Tibial artery (tissue), 4 donors: ENCODE results near the gene ZNHIT3.
"Not testable (repeated sequence)": the region's sequence is repeated elsewhere in the genome, so short reads cannot be mapped to it uniquely, and the experiment has no call there.

Experiments
- DNase-seq, 2 donors: peaks; one replicate each; pipeline ENCODE4 v3.0.0-alpha.2; 2019
- H3K27ac ChIP-seq, 2 donors: fragments of 200-600 bp; sonication (generic) in 1 of 2; 1 replicate in 1 of 2; 2 replicates in 1 of 2; pipeline ENCODE4 v1.5.1; 2018 to 2019; ENCODE audit warnings: mild to moderate bottlenecking in 1 of 2
- H3K27me3 ChIP-seq, 2 donors: fragments of 200-600 bp; sonication (generic) in 1 of 2; one replicate each; pipeline versions ENCODE4 v1.5.1 to v1.6.0; 2016 to 2019
- H3K36me3 ChIP-seq, 3 donors: fragments of 200-600 bp; sonication (generic) in 2 of 3; one replicate each; pipeline ENCODE4 v1.5.1; 2016 to 2019; ENCODE audit warnings: mild to moderate bottlenecking in 2 of 3
- H3K4me1 ChIP-seq, 4 donors: fragments of 200-600 bp; sonication (generic) in 2 of 4; 1 replicate in 3 of 4; 2 replicates in 1 of 4; pipeline ENCODE4 v1.5.1; 2016 to 2019
- H3K4me3 ChIP-seq, 2 donors: fragments of 200-600 bp; sonication (generic) in 1 of 2; 1 replicate in 1 of 2; 2 replicates in 1 of 2; pipeline ENCODE4 v1.5.1; 2018 to 2019; ENCODE audit warnings: mild to moderate bottlenecking in 2 of 2
- H3K9me3 ChIP-seq, 3 donors: fragments of 200-600 bp; sonication (generic) in 1 of 3; one replicate each; pipeline ENCODE4 v1.5.1; 2016 to 2019
- intact Hi-C: fragments of 100-400 bp; cut with DNase I; formaldehyde crosslinking; loops from one replicate; pipeline ENCODE4 v1.15.0; 2023; ENCODE audit warnings: low total_unique reads
- TF ChIP-seq, protein P1 (sequence below), 2 experiments: fragments of 200-600 bp in 1 of 2; fragments of 450-650 bp in 1 of 2; IDR thresholded peaks; one replicate each; pipeline ENCODE4 v1.5.1; 2017 to 2019; ENCODE audit warnings: antibody characterized with exemption in 2 of 2, mild to moderate bottlenecking in 1 of 2, moderate library complexity in 1 of 2

Gene ZNHIT3

DNA sequence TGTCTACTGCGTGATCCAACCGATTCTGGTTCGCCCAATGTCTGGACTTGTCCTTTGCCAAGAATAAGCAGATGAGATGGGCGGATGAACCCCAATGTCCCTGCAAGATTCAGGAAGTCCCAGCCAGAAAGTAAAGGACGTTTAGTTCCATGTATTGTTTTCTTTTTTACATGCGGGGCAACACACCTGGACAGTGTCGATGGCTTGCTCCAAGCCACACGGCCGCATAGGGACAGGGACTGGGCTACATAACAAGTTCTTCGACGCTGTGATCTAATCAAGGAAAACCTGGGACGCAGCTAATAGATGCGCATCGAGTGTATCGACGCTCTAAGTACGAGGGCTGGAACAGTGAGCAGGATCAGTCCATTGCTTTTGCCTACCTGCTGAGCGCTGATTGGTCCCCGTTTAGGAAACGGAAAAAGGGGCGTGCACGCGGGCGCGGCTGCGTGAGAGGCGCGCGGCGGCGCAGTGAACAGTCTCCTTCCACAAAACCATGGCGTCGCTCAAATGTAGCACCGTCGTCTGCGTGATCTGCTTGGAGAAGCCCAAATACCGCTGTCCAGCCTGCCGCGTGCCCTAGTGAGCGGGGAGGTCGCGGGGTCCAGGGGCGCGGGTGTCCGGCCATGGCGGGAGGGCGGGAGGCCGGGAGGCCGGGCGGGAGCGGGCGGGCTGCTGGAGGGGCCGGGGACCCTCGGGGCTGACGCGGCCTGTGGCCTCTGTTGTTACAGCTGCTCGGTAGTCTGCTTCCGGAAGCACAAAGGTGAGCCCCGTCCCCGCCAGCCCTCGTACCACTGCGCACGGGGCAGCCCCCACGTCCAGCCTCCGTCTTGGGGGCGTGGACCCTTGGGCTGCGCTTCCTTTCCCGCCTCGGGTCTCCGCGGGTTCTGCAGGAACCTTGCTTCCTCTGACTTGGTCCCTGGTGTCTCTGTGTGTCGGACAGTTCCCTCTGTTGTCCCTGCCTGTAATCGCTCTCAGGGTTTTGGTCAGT lies at the start of gene ZNHIT3:
Gene ZNHIT3 (plus strand): TSS at position 478 of the 991 bp plus-strand sequence. CDS start 19 bp downstream, at position 497.
- TF ChIP-seq, protein P1, sequence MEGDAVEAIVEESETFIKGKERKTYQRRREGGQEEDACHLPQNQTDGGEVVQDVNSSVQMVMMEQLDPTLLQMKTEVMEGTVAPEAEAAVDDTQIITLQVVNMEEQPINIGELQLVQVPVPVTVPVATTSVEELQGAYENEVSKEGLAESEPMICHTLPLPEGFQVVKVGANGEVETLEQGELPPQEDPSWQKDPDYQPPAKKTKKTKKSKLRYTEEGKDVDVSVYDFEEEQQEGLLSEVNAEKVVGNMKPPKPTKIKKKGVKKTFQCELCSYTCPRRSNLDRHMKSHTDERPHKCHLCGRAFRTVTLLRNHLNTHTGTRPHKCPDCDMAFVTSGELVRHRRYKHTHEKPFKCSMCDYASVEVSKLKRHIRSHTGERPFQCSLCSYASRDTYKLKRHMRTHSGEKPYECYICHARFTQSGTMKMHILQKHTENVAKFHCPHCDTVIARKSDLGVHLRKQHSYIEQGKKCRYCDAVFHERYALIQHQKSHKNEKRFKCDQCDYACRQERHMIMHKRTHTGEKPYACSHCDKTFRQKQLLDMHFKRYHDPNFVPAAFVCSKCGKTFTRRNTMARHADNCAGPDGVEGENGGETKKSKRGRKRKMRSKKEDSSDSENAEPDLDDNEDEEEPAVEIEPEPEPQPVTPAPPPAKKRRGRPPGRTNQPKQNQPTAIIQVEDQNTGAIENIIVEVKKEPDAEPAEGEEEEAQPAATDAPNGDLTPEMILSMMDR (IDR thresholded peaks at IDR 0.05) = no peak
- H3K9me3 ChIP-seq = no peaks in the 10 kb centered on the region
- peak within 1 kb of the TSS; percentile 70 to 94 for H3K4me3 ChIP-seq
- peak; percentile 94 to 96 for DNase-seq
- H3K27ac ChIP-seq = peak within 1 kb of the TSS; percentile 79 to 95
- peaks cover 0 to 47% (median 30%) of the 10 kb centered on the region in 4 donors for H3K4me1 ChIP-seq
- peaks cover 0 to 4% (median 0%) of the 10 kb centered on the region in 3 donors for H3K36me3 ChIP-seq
- intact Hi-C loops = loop anchor here (10.0 kb wide), 1 partner anchor 48 kb away; the partner anchor contains the start of genes MYO19 and PIGW
- H3K27me3 ChIP-seq = peaks cover 0 to 10% of the 10 kb centered on the region in 2 donors

DNA sequence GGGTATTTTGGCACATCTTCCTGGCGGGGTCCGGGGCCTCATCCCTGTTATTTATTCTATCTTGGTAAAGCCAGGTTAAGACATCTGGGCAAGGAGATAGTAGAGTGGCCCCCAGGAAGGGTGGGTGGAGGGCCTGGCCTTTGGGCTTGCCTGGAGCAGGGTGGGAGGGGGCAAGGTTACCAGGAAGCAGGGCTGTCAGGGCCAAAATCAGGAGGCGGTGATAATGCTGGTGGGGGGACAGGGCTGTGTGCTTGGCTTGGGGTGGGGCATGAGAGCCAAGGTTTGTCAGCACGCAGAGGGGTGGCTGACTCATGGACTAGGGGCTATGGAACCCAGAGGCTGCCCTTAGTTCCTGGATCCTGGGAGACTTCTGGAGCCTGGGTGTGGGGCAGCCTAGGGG lies 44.7 kb upstream of the ZNHIT3 start:
- H3K36me3 ChIP-seq, H3K9me3 ChIP-seq, intact Hi-C loops, H3K27ac ChIP-seq, H3K4me3 ChIP-seq, H3K27me3 ChIP-seq, DNase-seq, H3K4me1 ChIP-seq: not testable (repeated sequence)

DNA sequence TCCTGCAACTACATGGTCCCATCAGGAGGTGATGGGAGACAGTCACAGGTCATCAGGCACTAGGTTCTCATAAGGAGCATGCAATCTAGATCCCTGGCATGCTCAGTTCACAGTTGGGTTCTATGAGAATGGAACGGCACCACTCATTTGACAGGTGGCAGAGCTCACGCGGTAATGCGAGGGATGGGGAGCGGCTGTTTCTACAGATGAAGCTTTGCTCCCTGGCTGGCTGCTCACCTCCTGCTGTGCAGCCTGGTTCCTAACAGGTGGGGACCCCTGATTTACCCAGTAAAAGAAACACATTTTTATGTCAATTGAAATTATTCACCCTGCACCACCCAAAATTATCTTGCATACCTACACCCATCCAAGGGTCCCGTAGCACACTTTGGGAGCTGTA lies 42.7 kb upstream of the ZNHIT3 start:
- TF ChIP-seq, protein P1 (IDR thresholded peaks at IDR 0.05) = no peak
- Histone ChIP-seq H3K36me3 (no peaks in the 10 kb centered on the region), H3K27ac (no peak overlapping the region), H3K4me3 (no peak overlapping the region), H3K27me3 (no peaks in the 10 kb centered on the region), H3K9me3 (no peaks in the 10 kb centered on the region), H3K4me1 (no peaks in the 10 kb centered on the region)
- no peak for DNase-seq
- intact Hi-C loops = no loop called here

DNA sequence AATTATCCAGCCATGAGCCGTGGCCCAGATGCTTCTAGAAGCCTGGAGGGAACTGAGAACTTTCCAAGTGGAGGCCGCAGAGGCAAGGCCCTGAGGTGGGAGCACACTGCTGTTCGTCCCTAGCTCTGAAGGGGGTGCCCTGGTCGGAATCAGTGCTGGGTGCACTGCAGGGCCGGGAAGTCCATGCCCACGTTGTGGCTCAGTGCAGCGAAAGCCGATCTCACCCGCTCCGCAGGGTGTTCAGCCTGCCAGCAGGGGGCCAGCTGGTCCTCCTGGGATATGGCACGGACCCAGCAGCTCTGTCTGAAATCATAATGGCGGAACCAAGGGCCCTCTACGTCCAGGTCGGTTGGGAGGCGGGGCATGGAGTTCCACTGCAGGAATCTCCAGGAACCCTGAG lies 36.5 kb upstream of the ZNHIT3 start:
- H3K27me3 ChIP-seq, DNase-seq, H3K9me3 ChIP-seq, H3K4me1 ChIP-seq, H3K4me3 ChIP-seq, H3K36me3 ChIP-seq, H3K27ac ChIP-seq, intact Hi-C loops: not testable (repeated sequence)

DNA sequence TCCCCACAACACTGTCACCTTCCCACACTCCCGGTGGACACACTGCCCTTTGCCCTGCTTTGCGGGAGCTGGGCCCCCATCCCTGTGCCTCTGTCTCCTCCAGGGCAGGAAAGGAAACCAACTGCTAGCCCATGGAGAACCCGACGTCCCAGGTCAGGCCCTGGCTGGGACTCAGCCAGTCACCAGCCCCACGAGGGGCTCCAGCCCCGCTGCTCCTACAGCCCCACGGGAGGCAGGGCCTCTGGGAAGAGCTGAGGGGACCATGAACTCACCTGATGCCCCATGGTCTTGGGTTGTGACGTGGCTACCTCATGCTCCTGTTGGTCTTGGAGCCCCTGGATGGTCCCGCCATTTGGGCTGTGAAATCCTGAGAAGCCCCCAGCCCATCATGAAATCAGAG lies 33.6 kb upstream of the ZNHIT3 start:
- H3K4me3 ChIP-seq, H3K9me3 ChIP-seq, H3K27me3 ChIP-seq, H3K36me3 ChIP-seq, intact Hi-C loops, H3K4me1 ChIP-seq, DNase-seq, H3K27ac ChIP-seq: not testable (repeated sequence)

DNA sequence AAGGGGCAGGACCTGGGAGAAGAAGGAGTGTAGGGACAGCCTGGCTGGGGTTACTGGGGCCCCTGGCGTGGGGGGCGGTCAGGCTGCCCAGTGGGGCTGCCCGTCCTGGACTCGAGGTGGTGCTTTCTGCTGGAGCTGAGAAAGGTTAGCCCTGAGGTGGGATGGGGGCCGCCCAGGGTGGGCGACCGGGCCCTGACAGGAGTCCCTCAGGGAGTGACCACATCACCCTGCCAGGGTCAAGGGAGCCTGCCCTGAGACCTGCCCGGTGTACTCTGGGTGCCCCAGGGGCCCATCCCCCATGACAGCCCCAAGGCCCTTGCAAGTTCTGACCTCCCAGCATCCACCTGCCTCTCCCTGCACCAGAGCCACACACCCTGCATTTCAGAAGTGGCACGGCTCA lies 28.8 kb upstream of the ZNHIT3 start:
- peaks cover 0 to 21% of the 10 kb centered on the region in 2 donors for H3K27me3 ChIP-seq

DNA sequence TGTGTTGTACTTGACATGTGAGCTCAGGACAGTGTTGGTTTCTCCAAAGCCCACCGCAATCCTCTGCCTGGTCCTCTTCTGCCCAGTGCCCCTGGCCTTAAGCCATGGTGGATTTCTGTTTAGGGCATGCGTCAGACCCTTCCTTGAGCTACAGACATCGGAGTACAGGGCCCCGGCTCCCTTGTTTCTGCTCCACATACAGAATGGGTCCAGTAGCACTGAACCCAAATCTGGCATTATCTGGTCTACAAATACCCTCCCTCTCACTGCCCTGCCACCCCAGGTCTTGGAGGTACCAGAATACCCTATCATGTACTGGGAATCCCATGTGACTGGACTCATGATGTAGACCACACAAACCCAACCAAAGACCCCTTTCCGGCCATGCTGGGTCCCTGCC lies 27.4 kb upstream of the ZNHIT3 start:
- Histone ChIP-seq H3K9me3 (no peaks in the 10 kb centered on the region), H3K27ac (no peak overlapping the region), H3K27me3 (peaks cover 0 to 29% of the 10 kb centered on the region in 2 donors), H3K36me3 (no peaks in the 10 kb centered on the region), H3K4me1 (peaks cover 0 to 4% (median 0%) of the 10 kb centered on the region in 4 donors), H3K4me3 (no peak overlapping the region)
- no peak for DNase-seq
- intact Hi-C loops = no loop called here
- TF ChIP-seq, protein P1 (IDR thresholded peaks at IDR 0.05) = no peak

More for the DNA sequence above, 28.8 kb upstream of the ZNHIT3 start:
- H3K27ac ChIP-seq, H3K4me3 ChIP-seq, H3K36me3 ChIP-seq, H3K4me1 ChIP-seq, H3K9me3 ChIP-seq, DNase-seq, intact Hi-C loops: not testable (repeated sequence)
